Trophoblast cell (in vitro differentiated cells and primary cell): ENCODE results near the gene EDN1.

ENCODE experiments used
- DNase-seq, 2 donors: peaks; one replicate each; pipeline ENCODE4 v3.0.0-alpha.2; 2016
- H2AFZ ChIP-seq: 2 replicates; pipeline ENCODE4 v1.6.1; 2013; ENCODE audit warnings: low read length, moderate library complexity, mild to moderate bottlenecking; ENCODE audit not compliant: insufficient read depth, poor library complexity
- H2AK5ac ChIP-seq: 2 replicates; pipeline ENCODE4 v1.6.1; 2013; ENCODE audit warnings: mild to moderate bottlenecking, low read length
- H2BK120ac ChIP-seq: 2 replicates; pipeline ENCODE4 v1.6.1; 2013; ENCODE audit warnings: low read length, mild to moderate bottlenecking, moderate library complexity; ENCODE audit not compliant: insufficient read depth, poor library complexity
- H2BK12ac ChIP-seq: 2 replicates; pipeline ENCODE4 v1.6.1; 2013; ENCODE audit warnings: mild to moderate bottlenecking, low read length, moderate library complexity
- H2BK5ac ChIP-seq: 2 replicates; pipeline ENCODE4 v1.6.1; 2013; ENCODE audit warnings: low read length, low read depth, moderate library complexity, mild to moderate bottlenecking; ENCODE audit not compliant: poor library complexity
- H3K14ac ChIP-seq: 2 replicates; pipeline ENCODE4 v1.6.1; 2013; ENCODE audit warnings: mild to moderate bottlenecking, low read length
- H3K18ac ChIP-seq: 2 replicates; pipeline ENCODE4 v1.6.1; 2013; ENCODE audit warnings: mild to moderate bottlenecking, low read length
- H3K23ac ChIP-seq: 2 replicates; pipeline ENCODE4 v1.6.1; 2013; ENCODE audit warnings: low read length
- H3K27ac ChIP-seq: 2 replicates; pipeline ENCODE4 v1.5.1; 2013; ENCODE audit warnings: low read depth, mild to moderate bottlenecking, inconsistent platforms, low read length, moderate library complexity
- H3K27me3 ChIP-seq: 2 replicates; pipeline ENCODE4 v1.6.1; 2013; ENCODE audit warnings: inconsistent platforms, mild to moderate bottlenecking, low read length, moderate library complexity; ENCODE audit not compliant: insufficient read depth
- H3K36me3 ChIP-seq, 2 experiments: 1 replicate in 1 of 2; 2 replicates in 1 of 2; pipeline ENCODE4 v1.6.1; 2013; ENCODE audit warnings: low read length in 2 of 2, mild to moderate bottlenecking in 2 of 2, moderate library complexity in 1 of 2; ENCODE audit not compliant: insufficient read depth in 2 of 2, control insufficient read depth in 1 of 2
- H3K4ac ChIP-seq: 2 replicates; pipeline ENCODE4 v1.6.1; 2013; ENCODE audit warnings: low read depth, mild to moderate bottlenecking, low read length, moderate library complexity
- H3K4me1 ChIP-seq, 2 experiments: 1 replicate in 1 of 2; 2 replicates in 1 of 2; pipeline ENCODE4 v1.6.1; 2013; ENCODE audit warnings: low read length in 2 of 2, mild to moderate bottlenecking in 2 of 2, moderate library complexity in 1 of 2; ENCODE audit not compliant: insufficient read depth in 2 of 2, control insufficient read depth in 1 of 2
- H3K4me2 ChIP-seq: 2 replicates; pipeline ENCODE4 v1.6.1; 2013; ENCODE audit warnings: inconsistent platforms, mild to moderate bottlenecking, low read length, moderate library complexity
- H3K4me3 ChIP-seq: 2 replicates; pipeline ENCODE4 v1.5.1; 2013; ENCODE audit warnings: mild to moderate bottlenecking, low read depth, low read length, inconsistent platforms
- H3K79me1 ChIP-seq: one replicate; pipeline ENCODE4 v1.6.1; 2013; ENCODE audit warnings: low read length
- H3K79me2 ChIP-seq: 2 replicates; pipeline ENCODE4 v1.6.1; 2013; ENCODE audit warnings: low read length, mild to moderate bottlenecking; ENCODE audit not compliant: control insufficient read depth, insufficient read depth, poor library complexity
- H3K9ac ChIP-seq: 2 replicates; pipeline ENCODE4 v1.6.1; 2013; ENCODE audit warnings: mild to moderate bottlenecking, low read length
- H3K9me3 ChIP-seq: 2 replicates; pipeline ENCODE4 v1.6.1; 2013; ENCODE audit warnings: low read depth, mild to moderate bottlenecking, control low read depth, inconsistent platforms, low read length; ENCODE audit not compliant: insufficient read depth
- H4K12ac ChIP-seq: 2 replicates; pipeline ENCODE4 v1.6.1; 2013; ENCODE audit warnings: low read depth, mild to moderate bottlenecking, low read length, moderate library complexity
- H4K8ac ChIP-seq: 2 replicates; pipeline ENCODE4 v1.6.1; 2013; ENCODE audit warnings: low read depth, mild to moderate bottlenecking, low read length, moderate library complexity
- H4K91ac ChIP-seq: one replicate; pipeline ENCODE4 v1.6.1; 2013; ENCODE audit warnings: low read depth, mild to moderate bottlenecking, low read length, moderate library complexity
- WGBS: extraction: QIAGEN DNeasy Blood & Tissue Kit; methylation state at CpG from one replicate; pipeline ENCODE4 v1.1.7; 2013; ENCODE audit warnings: missing lambda C conversion rate; ENCODE audit not compliant: insufficient read length, insufficient coverage; ENCODE audit errors: extremely low coverage; 5-methylcytosine and 5-hydroxymethylcytosine counted together

Gene EDN1

DNA sequence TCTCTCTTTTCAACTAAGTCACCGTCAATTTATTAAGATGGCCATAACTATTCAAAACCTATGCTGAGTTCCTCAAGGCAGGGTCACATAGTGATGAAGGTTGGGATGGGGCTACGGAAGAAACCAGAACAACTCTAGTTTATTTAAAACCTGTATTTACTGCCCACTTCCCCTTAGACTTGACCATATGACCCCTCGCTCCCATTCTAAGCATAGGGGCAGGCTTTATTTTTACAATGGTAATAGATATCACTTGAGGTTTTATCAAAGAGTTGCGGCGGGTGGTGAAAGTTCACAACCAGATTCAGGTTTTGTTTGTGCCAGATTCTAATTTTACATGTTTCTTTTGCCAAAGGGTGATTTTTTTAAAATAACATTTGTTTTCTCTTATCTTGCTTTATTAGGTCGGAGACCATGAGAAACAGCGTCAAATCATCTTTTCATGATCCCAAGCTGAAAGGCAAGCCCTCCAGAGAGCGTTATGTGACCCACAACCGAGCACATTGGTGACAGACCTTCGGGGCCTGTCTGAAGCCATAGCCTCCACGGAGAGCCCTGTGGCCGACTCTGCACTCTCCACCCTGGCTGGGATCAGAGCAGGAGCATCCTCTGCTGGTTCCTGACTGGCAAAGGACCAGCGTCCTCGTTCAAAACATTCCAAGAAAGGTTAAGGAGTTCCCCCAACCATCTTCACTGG, 5.5 kb downstream of the EDN1 start:
- WGBS: no CpG with 5 or more reads among the region's 14 CpGs
- Histone ChIP-seq H2AK5ac (no peak overlapping the region), H2BK5ac (no peak overlapping the region), H3K27me3 (no peaks in the 10 kb centered on the region), H3K4me1 (peaks cover 6 to 17% of the 10 kb centered on the region in 2 experiments), H3K9me3 (no peaks in the 10 kb centered on the region), H3K4ac (no peak overlapping the region), H3K79me1 (peaks cover 4% of the 10 kb centered on the region), H4K12ac (no peak overlapping the region), H3K4me2 (no peak overlapping the region), H3K14ac (no peak overlapping the region), H4K91ac (no peak overlapping the region), H3K27ac (no peak overlapping the region), H4K8ac (no peak overlapping the region), H3K79me2 (peaks cover 2% of the 10 kb centered on the region), H2BK120ac (no peak overlapping the region), H3K18ac (no peak overlapping the region), H3K23ac (no peak overlapping the region), H2AFZ (no peak overlapping the region), H2BK12ac (no peak overlapping the region), H3K9ac (no peak overlapping the region), H3K4me3 (no peak overlapping the region), H3K36me3 (peaks cover 6 to 12% of the 10 kb centered on the region in 2 experiments)
- DNase-seq: no peak

DNA sequence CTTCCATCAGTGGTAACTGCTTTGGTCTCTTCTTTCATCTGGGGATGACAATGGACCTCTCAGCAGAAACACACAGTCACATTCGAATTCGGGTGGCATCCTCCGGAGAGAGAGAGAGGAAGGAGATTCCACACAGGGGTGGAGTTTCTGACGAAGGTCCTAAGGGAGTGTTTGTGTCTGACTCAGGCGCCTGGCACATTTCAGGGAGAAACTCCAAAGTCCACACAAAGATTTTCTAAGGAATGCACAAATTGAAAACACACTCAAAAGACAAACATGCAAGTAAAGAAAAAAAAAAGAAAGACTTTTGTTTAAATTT, 6.1 kb downstream of the EDN1 start:
- no peak overlapping the region for H2BK120ac ChIP-seq
- no peaks in the 10 kb centered on the region for H3K27me3 ChIP-seq
- peaks cover 6 to 12% of the 10 kb centered on the region in 2 experiments for H3K36me3 ChIP-seq
- no peak overlapping the region for H3K4me3 ChIP-seq
- WGBS: no CpG with 5 or more reads among the region's 5 CpGs
- H3K4ac ChIP-seq: no peak overlapping the region
- no peak overlapping the region for H2BK12ac ChIP-seq
- DNase-seq: peak in 1 of 2 donors; percentile 30
- H3K4me2 ChIP-seq: no peak overlapping the region
- H2AK5ac ChIP-seq: no peak overlapping the region
- H3K9ac ChIP-seq: no peak overlapping the region
- no peak overlapping the region for H4K12ac ChIP-seq
- no peak overlapping the region for H3K14ac ChIP-seq
- no peak overlapping the region for H2BK5ac ChIP-seq
- H3K27ac ChIP-seq: no peak overlapping the region
- no peak overlapping the region for H4K8ac ChIP-seq
- H3K79me1 ChIP-seq: peaks cover 4% of the 10 kb centered on the region
- no peak overlapping the region for H2AFZ ChIP-seq
- H3K4me1 ChIP-seq: peaks cover 6 to 17% of the 10 kb centered on the region in 2 experiments
- no peak overlapping the region for H3K18ac ChIP-seq
- H4K91ac ChIP-seq: no peak overlapping the region
- H3K9me3 ChIP-seq: no peaks in the 10 kb centered on the region
- peaks cover 2% of the 10 kb centered on the region for H3K79me2 ChIP-seq
- no peak overlapping the region for H3K23ac ChIP-seq

DNA sequence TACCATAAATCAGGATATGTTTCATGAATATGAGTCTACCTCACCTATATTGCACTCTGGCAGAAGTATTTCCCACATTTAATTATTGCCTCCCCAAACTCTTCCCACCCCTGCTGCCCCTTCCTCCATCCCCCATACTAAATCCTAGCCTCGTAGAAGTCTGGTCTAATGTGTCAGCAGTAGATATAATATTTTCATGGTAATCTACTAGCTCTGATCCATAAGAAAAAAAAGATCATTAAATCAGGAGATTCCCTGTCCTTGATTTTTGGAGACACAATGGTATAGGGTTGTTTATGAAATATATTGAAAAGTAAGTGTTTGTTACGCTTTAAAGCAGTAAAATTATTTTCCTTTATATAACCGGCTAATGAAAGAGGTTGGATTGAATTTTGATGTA, 6.4 kb downstream of the EDN1 start:
- no peak overlapping the region for H3K9ac ChIP-seq
- peaks cover 6 to 12% of the 10 kb centered on the region in 2 experiments for H3K36me3 ChIP-seq
- H3K79me2 ChIP-seq: peaks cover 2% of the 10 kb centered on the region
- no peak overlapping the region for H3K4ac ChIP-seq
- H4K8ac ChIP-seq: no peak overlapping the region
- no peak overlapping the region for H3K23ac ChIP-seq
- H2AFZ ChIP-seq: no peak overlapping the region
- H2BK120ac ChIP-seq: no peak overlapping the region
- H3K79me1 ChIP-seq: peaks cover 4% of the 10 kb centered on the region
- no peak overlapping the region for H4K12ac ChIP-seq
- no peaks in the 10 kb centered on the region for H3K27me3 ChIP-seq
- H3K4me3 ChIP-seq: no peak overlapping the region
- H4K91ac ChIP-seq: no peak overlapping the region
- DNase-seq: no peak
- H3K4me2 ChIP-seq: no peak overlapping the region
- WGBS: no CpG with 5 or more reads among the region's 3 CpGs
- H3K9me3 ChIP-seq: no peaks in the 10 kb centered on the region
- H3K14ac ChIP-seq: no peak overlapping the region
- H3K18ac ChIP-seq: no peak overlapping the region
- H2BK5ac ChIP-seq: no peak overlapping the region
- H3K27ac ChIP-seq: no peak overlapping the region
- H2AK5ac ChIP-seq: no peak overlapping the region
- H3K4me1 ChIP-seq: peaks cover 6 to 13% of the 10 kb centered on the region in 2 experiments
- no peak overlapping the region for H2BK12ac ChIP-seq

DNA sequence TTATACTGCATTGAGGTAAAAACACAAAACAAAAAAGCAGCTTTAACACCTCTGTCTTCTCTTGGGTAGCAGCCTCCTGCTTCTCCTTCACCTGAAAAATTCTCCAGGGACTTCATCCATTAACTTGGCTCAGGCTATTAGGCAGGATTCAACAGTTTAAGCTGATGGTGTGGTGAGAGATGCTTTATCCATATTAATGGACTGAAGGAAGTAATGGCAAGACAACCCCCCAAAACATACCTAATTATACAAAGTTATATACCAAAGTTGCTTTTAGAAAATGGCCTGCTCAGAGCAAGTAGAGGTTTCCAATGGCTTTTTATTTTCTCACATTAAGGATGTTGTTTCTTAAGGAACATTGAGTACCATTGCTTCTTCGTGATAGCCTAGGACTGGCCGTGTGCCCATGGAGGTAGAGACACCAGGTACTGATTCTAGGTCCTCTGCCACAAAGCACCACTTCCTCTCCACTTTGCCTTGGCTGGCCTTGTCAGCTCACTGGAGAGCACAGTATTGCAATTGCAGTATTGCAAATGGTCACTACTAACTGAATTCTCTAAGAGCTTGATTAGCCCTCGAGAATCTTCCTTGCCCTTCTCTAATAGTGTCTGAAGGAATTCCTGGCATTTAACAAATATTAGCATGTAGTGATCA, 7.3 kb downstream of the EDN1 start:
- peak in 1 of 2 donors; percentile 14 for DNase-seq
- Histone ChIP-seq H3K4me2 (no peak overlapping the region), H3K79me1 (peaks cover under 1% of the 10 kb centered on the region), H3K79me2 (no peaks in the 10 kb centered on the region), H2BK120ac (no peak overlapping the region), H3K14ac (no peak overlapping the region), H2BK12ac (no peak overlapping the region), H4K91ac (no peak overlapping the region), H3K4ac (no peak overlapping the region), H3K18ac (no peak overlapping the region), H3K27me3 (no peaks in the 10 kb centered on the region), H3K36me3 (peaks cover 5 to 12% of the 10 kb centered on the region in 2 experiments), H3K23ac (no peak overlapping the region), H2AFZ (no peak overlapping the region), H3K9me3 (no peaks in the 10 kb centered on the region), H3K27ac (no peak overlapping the region), H3K4me3 (no peak overlapping the region), H3K9ac (no peak overlapping the region), H2BK5ac (no peak overlapping the region), H2AK5ac (no peak overlapping the region), H3K4me1 (peaks cover 2 to 8% of the 10 kb centered on the region in 2 experiments), H4K8ac (no peak overlapping the region), H4K12ac (no peak overlapping the region)
- WGBS: no CpG with 5 or more reads among the region's 3 CpGs
